K562 (cell line): ENCODE data around the gene PAIP2. TPM values are rescaled to one million over a fixed set of nuclear protein-coding genes. Genes with fewer than 3 reads are reported as not detected.
A peak's percentile ranks its signal among the peaks of the same experiment; 100 is the strongest.

ENCODE experiments used
- ATAC-seq: fragments of 200-7000 bp; cut with Tn5 transposase; 3 replicates; pipeline ENCODE4 v1.9.1; 2020; ENCODE audit warnings: moderate library complexity
- BruUV-seq: library from RNA; stranded (reverse); fragments of 400-500 nt; replicated peaks from 2 replicates; lab custom pipeline; 2021; lab: Mats Ljungman, UMichigan
- CTCF ChIA-PET: fragments of 300-600 bp; formaldehyde crosslinking; extraction: SDS; loops from one replicate; lab custom pipeline; 2021; ENCODE audit warnings: low intra/inter-chr PET ratio; lab: Yijun Ruan, JAX
- POLR2A ChIA-PET: fragments of 300-600, 350-650 bp; sonication (Branson Sonifier 250); formaldehyde crosslinking; extraction: SDS; loops from one replicate; lab custom pipeline; 2021; ENCODE audit warnings: antibody characterized with exemption, inconsistent platforms; lab: Yijun Ruan, JAX
- DNase-seq, 4 experiments: peaks; one replicate each; pipeline versions ENCODE4 v3.0.0 to v3.0.0-alpha.2; 2011 to 2018; ENCODE audit warnings: low spot score in 3 of 4, mixed read lengths in 3 of 4; ENCODE audit errors: extremely low read depth in 1 of 4
- FAIRE-seq: peaks from 2 replicates; lab custom pipeline; 2011; peaks lifted over from hg19 to GRCh38; lab: Jason Lieb, UNC
- H2AFZ ChIP-seq: 2 replicates; pipeline ENCODE4 v1.6.0; 2011; ENCODE audit warnings: low read depth, low read length, control low read depth, inconsistent platforms
- H3K27ac ChIP-seq: fragments of 200-600 bp; 3 replicates; pipeline ENCODE4 v1.8.0; 2011; ENCODE audit warnings: low read depth, mild to moderate bottlenecking, control low read depth, inconsistent platforms, low read length, moderate library complexity, mixed read lengths; ENCODE audit errors: extremely low read depth
- H3K27me3 ChIP-seq, 2 experiments: fragments of 300-600 bp in 1 of 2; 2 replicates in 1 of 2; 3 replicates in 1 of 2; pipeline versions ENCODE4 v1.6.0 to v1.8.0; 2011; ENCODE audit warnings: inconsistent platforms in 2 of 2, low read length in 2 of 2, mild to moderate bottlenecking in 1 of 2, mixed read lengths in 1 of 2, moderate library complexity in 1 of 2; ENCODE audit not compliant: control insufficient read depth in 2 of 2, insufficient read depth in 2 of 2
- H3K36me3 ChIP-seq: fragments of 300-600 bp; 3 replicates; pipeline ENCODE4 v1.8.0; 2011; ENCODE audit warnings: mild to moderate bottlenecking, low read length, inconsistent platforms; ENCODE audit not compliant: control insufficient read depth, insufficient read depth
- H3K4me1 ChIP-seq, 2 experiments: fragments of 200-600 bp in 1 of 2; replicated peaks in 1 of 2; 2 replicates in 1 of 2; 3 replicates in 1 of 2; pipeline versions ENCODE4 v1.5.1 to v1.8.0; 2011; ENCODE audit warnings: inconsistent platforms in 2 of 2, low read length in 2 of 2, mild to moderate bottlenecking in 1 of 2, mixed read lengths in 1 of 2, moderate library complexity in 1 of 2; ENCODE audit not compliant: control insufficient read depth in 2 of 2, insufficient read depth in 2 of 2
- H3K4me2 ChIP-seq: 2 replicates; pipeline ENCODE4 v1.6.1; 2011; ENCODE audit warnings: low read length, control low read depth, inconsistent platforms, mixed read lengths; ENCODE audit not compliant: insufficient read depth
- H3K4me3 ChIP-seq: fragments of 200-600 bp; sonication (generic), shearing (Covaris generic); 2 replicates; pipeline ENCODE4 v1.5.1; 2016; ENCODE audit warnings: control low read depth, inconsistent platforms
- H3K79me2 ChIP-seq: fragments of 200-600 bp; 3 replicates; pipeline ENCODE4 v1.8.0; 2011; ENCODE audit warnings: low read length, inconsistent platforms; ENCODE audit not compliant: control insufficient read depth, insufficient read depth
- H3K9ac ChIP-seq, 2 experiments: 2 replicates each; pipeline versions ENCODE4 v1.6.0 to v1.6.1; 2011; ENCODE audit warnings: low read depth in 2 of 2, low read length in 2 of 2, control low read depth in 1 of 2, inconsistent platforms in 1 of 2, mild to moderate bottlenecking in 1 of 2, mixed read lengths in 1 of 2; ENCODE audit not compliant: insufficient read depth in 1 of 2
- H3K9me1 ChIP-seq: one replicate; pipeline ENCODE4 v1.6.0; 2011; ENCODE audit warnings: inconsistent platforms, mild to moderate bottlenecking, low read length, moderate library complexity; ENCODE audit not compliant: control insufficient read depth, insufficient read depth
- H3K9me3 ChIP-seq: replicated peaks from 2 replicates; pipeline ENCODE4 v1.5.1; 2011; ENCODE audit warnings: low read depth, low read length, inconsistent platforms; ENCODE audit not compliant: control insufficient read depth, insufficient read depth
- H4K20me1 ChIP-seq: replicated peaks from 2 replicates; pipeline ENCODE4 v1.6.1; 2011; ENCODE audit warnings: low read length, inconsistent platforms, mixed read lengths; ENCODE audit not compliant: control insufficient read depth, insufficient read depth
- ATF6 ChIP-seq: sonication (generic); formaldehyde crosslinking; IDR thresholded peaks from 2 replicates; pipeline ENCODE4 v1.4.0; 2020; ENCODE audit warnings: mild to moderate bottlenecking, missing genetic modification reagents
- BACH1 ChIP-seq: fragments of 200-800 bp; sonication (Bioruptor generic); IDR thresholded peaks from 2 replicates; pipeline ENCODE4 v1.6.1; 2016; ENCODE audit warnings: missing genetic modification characterization, missing compliant biosample characterization
- CBX3 ChIP-seq, 2 experiments: IDR thresholded peaks; 1 replicate in 1 of 2; 2 replicates in 1 of 2; pipeline ENCODE4 v1.6.1; 2012; ENCODE audit warnings: inconsistent platforms in 2 of 2, low read length in 2 of 2, borderline replicate concordance in 1 of 2, control low read depth in 1 of 2
- FOXK1 ChIP-seq: sonication (generic); formaldehyde crosslinking; IDR thresholded peaks from 2 replicates; pipeline ENCODE4 v1.8.0; 2022; ENCODE audit warnings: missing genetic modification reagents, mild to moderate bottlenecking, borderline replicate concordance
- FOXP1 ChIP-seq: sonication (generic); formaldehyde crosslinking; IDR thresholded peaks from 2 replicates; pipeline ENCODE4 v1.8.0; 2022; ENCODE audit warnings: mild to moderate bottlenecking, missing genetic modification reagents
- NCOA6 ChIP-seq: fragments of 450-650 bp; IDR thresholded peaks from 2 replicates; pipeline ENCODE4 v1.6.1; 2017; ENCODE audit warnings: mild to moderate bottlenecking
- NFRKB ChIP-seq: fragments of 450-650 bp; IDR thresholded peaks from 2 replicates; pipeline ENCODE4 v1.6.1; 2016; ENCODE audit warnings: low read depth
- POU5F1 ChIP-seq: fragments of 150-350 bp; IDR thresholded peaks from 2 replicates; pipeline ENCODE4 v1.6.1; 2014; ENCODE audit warnings: borderline replicate concordance, low read length, low read depth, mild to moderate bottlenecking; ENCODE audit not compliant: partially characterized antibody
- TFAM ChIP-seq: fragments of 250-450 bp; sonication (Bioruptor Pico); conservative IDR thresholded peaks from 2 replicates; pipeline ENCODE4 v1.5.0; 2021; ENCODE audit warnings: mild to moderate bottlenecking, moderate library complexity
- ZNF431 ChIP-seq: sonication (generic); formaldehyde crosslinking; IDR thresholded peaks from 2 replicates; pipeline ENCODE4 v1.8.0; 2022; ENCODE audit warnings: mild to moderate bottlenecking, missing genetic modification reagents
- ZNF445 ChIP-seq: fragments of 250-450 bp; sonication (Bioruptor Pico); IDR thresholded peaks from 2 replicates; pipeline ENCODE4 v1.4.0; 2020; ENCODE audit warnings: low read depth, mild to moderate bottlenecking, moderate library complexity
- WGBS: fragments of 100-300 bp; shearing (Covaris generic); methylation state at CpG from one replicate; pipeline ENCODE4 v1.1.6; 2016; ENCODE audit warnings: low coverage, mixed read lengths; ENCODE audit not compliant: insufficient coverage; ENCODE audit errors: missing lambda C conversion rate; 5-methylcytosine and 5-hydroxymethylcytosine counted together
- in situ Hi-C: fragments of 300-500 bp; cut with MboI; formaldehyde crosslinking; loops from 4 replicates; pipeline ENCODE4 v1.15.0; 2018; ENCODE audit warnings: inconsistent platforms, mixed read lengths
- intact Hi-C: fragments of 100-400 bp; cut with micrococcal nuclease; formaldehyde crosslinking; loops from 2 replicates; pipeline ENCODE4 v1.14.2; 2022
- polyA plus RNA-seq, 8 experiments: library from polyadenylated mRNA; depleted of rRNA in 4 of 8; stranded (reverse) in 5 of 8; unstranded in 3 of 8; fragments of >200 nt; fragmentation: Nextera tagmentation in 2 of 8; fragmentation: Illumina TruSeq in 1 of 8; extraction: Ambion mirVana in 2 of 8; extraction: Trizol in 1 of 8; gene quantifications; 2 replicates each; pipeline versions ENCODE4 v1.2.1 to v1.2.3, GENCODE V29; 2011 to 2014; ENCODE audit warnings: inconsistent platforms in 1 of 8, missing spikeins in 1 of 8
- total RNA-seq, 7 experiments: library from RNA; depleted of rRNA in 6 of 7; stranded (reverse); fragments of >200 nt in 6 of 7; fragmentation: Illumina TruSeq in 2 of 7; extraction: Trizol in 2 of 7; gene quantifications; 2 replicates each; pipeline versions ENCODE4 v1.2.1 to v1.2.3, GENCODE V29; 2011 to 2021; ENCODE audit warnings: low replicate concordance in 1 of 7
- TF ChIP-seq, protein P1 (sequence below): sonication (generic); formaldehyde crosslinking; IDR thresholded peaks from 2 replicates; pipeline ENCODE4 v1.8.1; 2022; ENCODE audit warnings: missing genetic modification reagents
- TF ChIP-seq, protein P2 (sequence below): IDR thresholded peaks from 3 replicates; pipeline ENCODE4 v1.6.1; 2011; ENCODE audit warnings: borderline replicate concordance, mild to moderate bottlenecking; ENCODE audit not compliant: insufficient read length, insufficient read depth
- TF ChIP-seq, protein P3 (sequence below): fragments of 450-650 bp; IDR thresholded peaks from 2 replicates; pipeline ENCODE4 v1.6.1; 2016; ENCODE audit warnings: borderline replicate concordance

The PAIP2 gene
- total and polyA plus RNA-seq, 9 of the 15 experiments (the other 6 are each of a cell fraction or from before 2014, with no cell fraction given), result 78.3 to 187 (median 128) TPM

- Histone ChIP-seq H3K27ac (no peak overlapping the region), H3K79me2 (no peaks in the 10 kb centered on the region), H3K9me1 (no peaks in the 10 kb centered on the region), H3K4me2 (no peak overlapping the region), H3K4me1 (peaks cover under 1 to 20% of the 10 kb centered on the region in 2 experiments; a peak in 3 of 5 replicates), H3K9me3 (no peaks in the 10 kb centered on the region; the same call in none of the 2 replicates), H2AFZ (no peak overlapping the region), H3K36me3 (no peaks in the 10 kb centered on the region), H3K27me3 (no peaks in the 10 kb centered on the region), H4K20me1 (no peaks in the 10 kb centered on the region), H3K4me3 (no peak overlapping the region), H3K9ac (peak overlapping the region in 1 of 2 experiments; percentile 55; a peak in 1 of 4 replicates)
- CTCF ChIA-PET, result no interaction called here
- no peak for ATAC-seq
- WGBS, result 33% methylated on average over 8 of the region's 10 CpGs
- DNase-seq, result no peak
- FAIRE-seq, result no peak
- no TSS peak for BruUV-seq
- in situ Hi-C loops (no loop called here), intact Hi-C loops (no loop called here)
- POLR2A ChIA-PET, result interaction anchor here (0.5 to 0.7 kb wide), 3 partner anchors 18 to 385 kb away, joined by 3 read pairs; no protein-coding TSS in a partner anchor
- TF ChIP-seq, protein P1, sequence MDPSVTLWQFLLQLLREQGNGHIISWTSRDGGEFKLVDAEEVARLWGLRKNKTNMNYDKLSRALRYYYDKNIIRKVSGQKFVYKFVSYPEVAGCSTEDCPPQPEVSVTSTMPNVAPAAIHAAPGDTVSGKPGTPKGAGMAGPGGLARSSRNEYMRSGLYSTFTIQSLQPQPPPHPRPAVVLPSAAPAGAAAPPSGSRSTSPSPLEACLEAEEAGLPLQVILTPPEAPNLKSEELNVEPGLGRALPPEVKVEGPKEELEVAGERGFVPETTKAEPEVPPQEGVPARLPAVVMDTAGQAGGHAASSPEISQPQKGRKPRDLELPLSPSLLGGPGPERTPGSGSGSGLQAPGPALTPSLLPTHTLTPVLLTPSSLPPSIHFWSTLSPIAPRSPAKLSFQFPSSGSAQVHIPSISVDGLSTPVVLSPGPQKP (CRISPR knock-in tag), result no peak
- TF ChIP-seq ATF6 (CRISPR knock-in tag) (no peak), FOXK1 (CRISPR knock-in tag) (no peak), ZNF445 (CRISPR knock-in tag) (no peak), FOXP1 (CRISPR knock-in tag) (no peak), CBX3 (IDR thresholded peaks at IDR 0.05; ENCODE audit: borderline replicate concordance in 1 of 2, low read length in 2 of 2) (no peak), POU5F1 (no peak), BACH1 (no peak), NCOA6 (no peak), NFRKB (no peak), ZNF431 (CRISPR knock-in tag) (no peak), TFAM (CRISPR knock-in tag) (no peak)
- TF ChIP-seq, protein P2, sequence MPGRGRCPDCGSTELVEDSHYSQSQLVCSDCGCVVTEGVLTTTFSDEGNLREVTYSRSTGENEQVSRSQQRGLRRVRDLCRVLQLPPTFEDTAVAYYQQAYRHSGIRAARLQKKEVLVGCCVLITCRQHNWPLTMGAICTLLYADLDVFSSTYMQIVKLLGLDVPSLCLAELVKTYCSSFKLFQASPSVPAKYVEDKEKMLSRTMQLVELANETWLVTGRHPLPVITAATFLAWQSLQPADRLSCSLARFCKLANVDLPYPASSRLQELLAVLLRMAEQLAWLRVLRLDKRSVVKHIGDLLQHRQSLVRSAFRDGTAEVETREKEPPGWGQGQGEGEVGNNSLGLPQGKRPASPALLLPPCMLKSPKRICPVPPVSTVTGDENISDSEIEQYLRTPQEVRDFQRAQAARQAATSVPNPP, result no peak
- TF ChIP-seq, protein P3, sequence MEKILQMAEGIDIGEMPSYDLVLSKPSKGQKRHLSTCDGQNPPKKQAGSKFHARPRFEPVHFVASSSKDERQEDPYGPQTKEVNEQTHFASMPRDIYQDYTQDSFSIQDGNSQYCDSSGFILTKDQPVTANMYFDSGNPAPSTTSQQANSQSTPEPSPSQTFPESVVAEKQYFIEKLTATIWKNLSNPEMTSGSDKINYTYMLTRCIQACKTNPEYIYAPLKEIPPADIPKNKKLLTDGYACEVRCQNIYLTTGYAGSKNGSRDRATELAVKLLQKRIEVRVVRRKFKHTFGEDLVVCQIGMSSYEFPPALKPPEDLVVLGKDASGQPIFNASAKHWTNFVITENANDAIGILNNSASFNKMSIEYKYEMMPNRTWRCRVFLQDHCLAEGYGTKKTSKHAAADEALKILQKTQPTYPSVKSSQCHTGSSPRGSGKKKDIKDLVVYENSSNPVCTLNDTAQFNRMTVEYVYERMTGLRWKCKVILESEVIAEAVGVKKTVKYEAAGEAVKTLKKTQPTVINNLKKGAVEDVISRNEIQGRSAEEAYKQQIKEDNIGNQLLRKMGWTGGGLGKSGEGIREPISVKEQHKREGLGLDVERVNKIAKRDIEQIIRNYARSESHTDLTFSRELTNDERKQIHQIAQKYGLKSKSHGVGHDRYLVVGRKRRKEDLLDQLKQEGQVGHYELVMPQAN, result no peak
Measured at GRCh38 chr5:139390639-139391569, 49.2 kb downstream of the PAIP2 start.
